ENCODE data around the gene ACAP1. TPM values are rescaled to one million over a fixed set of nuclear protein-coding genes. Genes with fewer than 3 reads are reported as not detected.
A peak's percentile ranks its signal among the peaks of the same experiment; 100 is the strongest.

The ACAP1 gene
- total RNA-seq, 1 experiment from 2014 or later, result 8.8 TPM

GRCh38 chr17:7293816-7294613, 42.3 kb upstream of the ACAP1 start:
- DNase-seq (ENCODE audit: low read depth, low spot score) (no peak), ATAC-seq (no peak)
- Histone ChIP-seq H3K36me3 (ENCODE audit: control insufficient read depth in 1 of 2, insufficient read depth in 2 of 2, low read length in 2 of 2) (no peaks in the 10 kb centered on the region), H3K9me2 (ENCODE audit: insufficient read depth) (no peaks in the 10 kb centered on the region), H3K4me2 (ENCODE audit: low read length) (peak overlapping the region; percentile 70), H3K9me3 (ENCODE audit: control insufficient read depth in 1 of 2, insufficient read depth in 1 of 2, low read depth in 1 of 2, low read length in 2 of 2) (no peaks in the 10 kb centered on the region), H3K4me3 (replicated peaks in 1 of 2; ENCODE audit: low read depth in 1 of 2, low read length in 2 of 2) (no peak overlapping the region), H3K27me3 (ENCODE audit: insufficient read depth, low read length) (no peaks in the 10 kb centered on the region), H3K9ac (ENCODE audit: low read length) (no peak overlapping the region), H3K27ac (ENCODE audit: low read depth, low read length) (no peak overlapping the region; the same call in 1 of the 2 replicates), H3K79me2 (ENCODE audit: insufficient read depth, low read length) (no peaks in the 10 kb centered on the region), H3K4me1 (ENCODE audit: control insufficient read depth in 1 of 2, insufficient read depth in 2 of 2, low read length in 2 of 2) (peaks cover 17 to 41% of the 10 kb centered on the region in 2 experiments; a peak in 3 of 4 replicates), H2AFZ (ENCODE audit: low read depth, low read length, poor library complexity, severe bottlenecking) (no peak overlapping the region), H4K20me1 (ENCODE audit: insufficient read depth) (no peaks in the 10 kb centered on the region)
- ChIA-PET CTCF (interaction anchor here (1.0 kb wide), 1 partner anchor 13 kb away, joined by 3 read pairs; the partner anchor contains the start of gene SLC2A4), RAD21 (ENCODE audit: low non-redundant PET in 1 of 2, low total read pairs in 2 of 2, uncharacterized antibody in 2 of 2, unreplicated experiment in 2 of 2) (no interaction called here), POLR2A (interaction anchor here (1.3 kb wide), 1 partner anchor 54 kb away, joined by 4 read pairs; the partner anchor contains the start of gene PHF23)
- no TSS peak for BruUV-seq (replicated peaks)
- no peak for TF ChIP-seq EZH2phosphoT487 (IDR thresholded peaks at IDR 0.05; ENCODE audit: borderline replicate concordance)
- TF ChIP-seq ZBTB33 (IDR thresholded peaks at IDR 0.05; ENCODE audit: extremely low read depth, insufficient replicate concordance, low read length), result no peak
- no peak for TF ChIP-seq EZH2 (IDR thresholded peaks at IDR 0.05)
- TF ChIP-seq ZFX (IDR thresholded peaks at IDR 0.05), result no peak
- no peak for TF ChIP-seq POLR2AphosphoS5 (IDR thresholded peaks at IDR 0.05; ENCODE audit: low read depth, low read length)
- no peak for TF ChIP-seq ELF1 (IDR thresholded peaks at IDR 0.05; ENCODE audit: borderline replicate concordance, low read depth)
- TF ChIP-seq REST (IDR thresholded peaks at IDR 0.05; ENCODE audit: low read depth), result no peak
- TF ChIP-seq SP1 (IDR thresholded peaks at IDR 0.05; ENCODE audit: low read depth), result no peak
- TF ChIP-seq ZNF274 (IDR thresholded peaks at IDR 0.05; ENCODE audit: low read depth, low read length), result no peak
- TF ChIP-seq SRF (IDR thresholded peaks at IDR 0.05; ENCODE audit: low read depth), result no peak
- no peak for TF ChIP-seq TCF7L2 (IDR thresholded peaks at IDR 0.05; ENCODE audit: borderline replicate concordance, extremely low read depth, insufficient read depth, insufficient read length)
- no peak for TF ChIP-seq CBX3 (IDR thresholded peaks at IDR 0.05; ENCODE audit: low read depth)
- no peak for TF ChIP-seq RAD21 (IDR thresholded peaks at IDR 0.05; ENCODE audit: low read depth)
- no peak for TF ChIP-seq FOSL1 (IDR thresholded peaks at IDR 0.05; ENCODE audit: low read depth)
- TF ChIP-seq MAX (IDR thresholded peaks at IDR 0.05), result no peak
- TF ChIP-seq JUND (IDR thresholded peaks at IDR 0.05), result no peak
- no peak for TF ChIP-seq EGR1 (IDR thresholded peaks at IDR 0.05; ENCODE audit: low read depth)
- TF ChIP-seq POLR2A (IDR thresholded peaks at IDR 0.05; ENCODE audit: borderline replicate concordance, extremely low read depth, insufficient read depth, insufficient read length), result no peak
- TF ChIP-seq CEBPB (IDR thresholded peaks at IDR 0.05; ENCODE audit: low read depth), result no peak
- TF ChIP-seq SIN3A (IDR thresholded peaks at IDR 0.05; ENCODE audit: low read depth), result no peak
- intact Hi-C loops (cut with micrococcal nuclease), result no loop called here

Measured in HCT116 (cell line).